ENCODE measurements around the gene KDM3A.

DNA sequence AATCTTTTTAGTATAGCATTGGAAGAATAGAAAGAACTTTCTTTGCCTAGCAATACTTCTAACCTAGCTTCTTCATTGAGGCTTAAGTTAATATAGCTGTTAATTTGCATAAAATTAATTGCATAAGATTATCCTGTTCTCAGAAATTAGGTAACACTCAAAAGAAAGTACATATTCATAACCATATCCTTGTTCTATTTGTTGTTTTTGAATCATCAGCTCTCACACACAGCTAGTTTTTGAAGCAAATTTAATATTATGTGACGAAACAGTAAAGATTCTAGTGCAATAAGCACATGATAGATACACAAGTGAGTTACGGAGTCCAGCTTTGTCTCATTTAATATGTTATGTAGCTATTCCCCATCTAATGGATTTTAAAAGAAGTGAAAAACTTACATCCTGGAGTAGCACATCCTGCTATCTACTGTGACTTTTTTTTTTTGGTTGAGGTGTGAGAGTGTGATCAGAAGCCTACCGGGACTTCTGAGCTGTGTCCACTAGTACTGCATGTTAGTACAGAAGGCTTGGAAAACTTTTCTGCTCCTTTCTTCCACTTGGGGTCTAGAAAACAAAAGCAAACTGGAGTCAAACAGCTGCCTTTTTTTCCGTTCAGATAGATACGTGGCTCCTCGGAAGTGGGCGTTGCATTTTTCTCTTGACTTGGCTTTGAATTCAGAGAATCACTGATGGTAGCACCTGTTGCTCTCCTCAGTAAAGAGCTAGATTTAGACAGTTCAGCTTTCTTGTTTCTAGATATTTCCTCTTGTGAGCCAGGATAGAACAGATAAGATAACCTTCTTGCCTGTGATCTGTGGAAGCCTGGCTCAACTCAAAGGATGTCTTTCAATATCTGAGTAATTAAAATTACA lies 27.2 kb downstream of the KDM3A start:
- TF ChIP-seq, protein P1, sequence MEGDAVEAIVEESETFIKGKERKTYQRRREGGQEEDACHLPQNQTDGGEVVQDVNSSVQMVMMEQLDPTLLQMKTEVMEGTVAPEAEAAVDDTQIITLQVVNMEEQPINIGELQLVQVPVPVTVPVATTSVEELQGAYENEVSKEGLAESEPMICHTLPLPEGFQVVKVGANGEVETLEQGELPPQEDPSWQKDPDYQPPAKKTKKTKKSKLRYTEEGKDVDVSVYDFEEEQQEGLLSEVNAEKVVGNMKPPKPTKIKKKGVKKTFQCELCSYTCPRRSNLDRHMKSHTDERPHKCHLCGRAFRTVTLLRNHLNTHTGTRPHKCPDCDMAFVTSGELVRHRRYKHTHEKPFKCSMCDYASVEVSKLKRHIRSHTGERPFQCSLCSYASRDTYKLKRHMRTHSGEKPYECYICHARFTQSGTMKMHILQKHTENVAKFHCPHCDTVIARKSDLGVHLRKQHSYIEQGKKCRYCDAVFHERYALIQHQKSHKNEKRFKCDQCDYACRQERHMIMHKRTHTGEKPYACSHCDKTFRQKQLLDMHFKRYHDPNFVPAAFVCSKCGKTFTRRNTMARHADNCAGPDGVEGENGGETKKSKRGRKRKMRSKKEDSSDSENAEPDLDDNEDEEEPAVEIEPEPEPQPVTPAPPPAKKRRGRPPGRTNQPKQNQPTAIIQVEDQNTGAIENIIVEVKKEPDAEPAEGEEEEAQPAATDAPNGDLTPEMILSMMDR (IDR thresholded peaks at IDR 0.05; ENCODE audit: insufficient read depth, low read depth, low read length): no peak
- no peak for TF ChIP-seq EZH2 (IDR thresholded peaks at IDR 0.05; ENCODE audit: insufficient read depth, low read length)

Measured in astrocyte (in vitro differentiated cells and primary cell).